Fibroblast of skin of left biceps (primary cell): ENCODE results near the gene HMG20A.

ENCODE experiments used
- DNase-seq, 2 experiments: peaks; one replicate each; pipeline ENCODE4 v3.0.0-alpha.2; 2013; ENCODE audit warnings: low read depth in 2 of 2

HMG20A gene

DNA sequence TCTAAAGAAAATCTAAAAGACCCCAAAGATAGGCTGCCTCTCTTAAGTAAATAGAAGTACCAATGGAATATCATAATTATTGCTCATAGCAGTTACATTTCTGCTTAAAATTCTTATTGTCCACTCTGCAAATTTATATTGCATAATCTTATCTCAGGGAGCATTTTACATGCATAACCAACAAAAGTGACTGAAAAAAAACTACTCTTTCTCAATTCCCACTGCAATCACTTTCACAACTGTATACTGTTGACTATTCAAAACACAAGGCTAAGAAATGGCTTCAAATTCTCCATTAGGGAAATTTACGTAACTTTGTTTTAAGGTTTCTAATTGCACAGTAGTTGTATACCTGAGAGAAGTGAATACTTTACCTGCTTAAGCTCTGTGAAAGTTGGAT, 56.3 kb downstream of the HMG20A start:
- no peak for DNase-seq

DNA sequence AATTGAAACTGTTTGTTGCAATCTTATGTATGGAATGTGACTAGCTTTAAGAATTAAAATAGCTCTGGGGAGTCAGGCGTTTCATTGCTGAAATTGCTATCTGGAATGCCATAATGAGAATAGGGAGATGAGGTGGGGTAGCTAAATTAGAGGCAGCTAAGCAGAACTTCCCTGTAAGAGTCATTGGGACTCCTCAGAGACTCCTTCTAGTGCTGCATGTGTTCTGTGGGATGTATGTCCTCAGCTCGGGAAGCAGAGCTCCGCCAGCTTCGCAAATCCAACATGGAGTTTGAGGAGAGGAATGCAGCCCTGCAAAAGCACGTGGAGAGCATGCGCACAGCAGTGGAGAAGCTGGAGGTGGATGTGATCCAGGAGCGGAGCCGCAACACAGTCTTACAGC, 57.4 kb downstream of the HMG20A start:
- DNase-seq, result no peak

DNA sequence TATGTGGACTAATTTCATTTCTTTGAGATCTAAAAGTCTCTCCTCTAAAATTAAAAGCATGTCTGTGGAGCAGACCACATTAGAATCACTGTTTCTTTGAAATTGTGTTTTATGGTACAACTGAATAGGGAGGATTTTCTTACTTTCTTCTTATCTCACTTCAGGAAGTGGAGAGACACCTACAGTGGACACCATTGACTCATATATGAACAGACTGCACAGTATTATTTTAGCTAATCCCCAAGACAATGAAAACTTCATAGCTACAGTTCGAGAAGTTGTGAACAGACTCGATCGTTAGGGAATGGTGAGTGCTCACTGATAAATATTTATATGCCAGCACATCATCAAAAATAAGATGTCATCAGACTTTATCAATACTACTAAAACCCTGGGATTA, 58.3 kb downstream of the HMG20A start:
- DNase-seq, result no peak

DNA sequence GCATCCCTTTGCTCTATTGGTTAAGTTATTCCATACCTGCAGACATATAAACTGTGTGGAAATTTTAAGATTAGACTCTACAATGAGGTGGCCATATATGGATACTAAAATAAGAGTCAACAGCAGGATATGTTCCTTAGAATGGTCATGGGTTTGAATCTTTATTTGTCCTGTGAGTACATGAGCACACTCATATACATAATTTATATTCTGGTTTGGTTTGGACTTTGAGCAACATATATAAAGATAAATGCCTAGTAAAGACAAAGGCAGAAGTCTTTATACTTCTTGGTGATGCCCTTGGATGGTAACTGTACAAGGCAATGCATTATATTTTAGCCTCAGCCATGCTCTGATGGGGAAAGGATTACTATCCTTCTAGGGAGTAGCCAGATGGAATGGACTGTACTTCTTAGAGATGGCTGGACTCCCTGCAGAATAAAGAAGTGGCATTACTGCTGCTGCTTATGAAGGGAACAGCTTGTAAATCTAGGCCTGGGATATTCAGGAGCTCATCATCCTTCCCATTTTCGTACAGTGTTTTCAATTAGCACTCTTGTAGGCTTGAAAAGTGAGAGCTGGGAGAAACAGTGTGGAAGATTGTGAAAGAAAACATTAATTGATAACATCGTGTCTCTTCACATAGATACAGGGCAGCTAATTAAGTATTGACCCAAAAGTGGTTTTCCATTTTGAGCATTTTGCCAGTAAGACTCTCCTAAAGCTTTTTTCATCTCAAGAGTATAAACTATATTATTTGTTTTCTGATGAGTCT, 60.4 kb downstream of the HMG20A start:
- DNase-seq, result no peak

DNA sequence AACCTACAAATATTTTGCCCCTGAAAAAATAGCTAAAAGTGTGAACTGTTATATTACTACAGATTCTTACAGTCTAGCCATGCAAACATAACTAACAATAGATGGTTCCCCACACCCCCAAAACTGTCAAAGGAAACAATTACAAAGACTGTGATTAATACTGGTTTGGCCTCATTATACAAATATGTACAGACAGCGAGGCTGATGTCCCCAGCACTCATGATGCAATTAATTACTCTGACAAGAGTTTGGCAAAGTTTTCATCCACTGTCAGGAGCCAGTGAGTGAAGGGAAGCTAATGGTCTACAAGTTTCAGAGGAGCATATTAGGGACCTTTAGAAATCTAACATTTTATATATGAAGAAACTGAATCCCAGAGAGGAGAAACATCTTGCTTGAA, 61.0 kb downstream of the HMG20A start:
- DNase-seq, result peak; percentile 55 to 61

DNA sequence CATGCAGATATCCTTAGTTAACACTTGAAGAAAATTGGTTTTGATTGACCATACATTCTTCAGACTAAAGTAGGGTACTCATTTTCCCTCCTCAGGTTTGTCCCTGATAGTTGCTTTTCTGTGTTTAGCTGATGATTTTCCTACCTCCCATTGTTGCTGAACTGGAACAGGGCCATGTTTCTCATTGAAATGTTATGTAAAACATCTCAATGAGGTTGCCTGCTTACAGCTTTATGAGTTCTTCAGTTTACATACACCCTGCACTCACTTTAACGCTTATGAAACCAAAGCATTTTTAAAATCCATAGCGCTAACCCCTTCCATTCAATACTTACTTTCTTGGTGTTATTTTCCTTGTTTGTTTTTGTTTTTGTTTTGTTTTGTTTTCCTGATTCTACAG, 61.9 kb downstream of the HMG20A start:
- peak; percentile 71 to 74 for DNase-seq

DNA sequence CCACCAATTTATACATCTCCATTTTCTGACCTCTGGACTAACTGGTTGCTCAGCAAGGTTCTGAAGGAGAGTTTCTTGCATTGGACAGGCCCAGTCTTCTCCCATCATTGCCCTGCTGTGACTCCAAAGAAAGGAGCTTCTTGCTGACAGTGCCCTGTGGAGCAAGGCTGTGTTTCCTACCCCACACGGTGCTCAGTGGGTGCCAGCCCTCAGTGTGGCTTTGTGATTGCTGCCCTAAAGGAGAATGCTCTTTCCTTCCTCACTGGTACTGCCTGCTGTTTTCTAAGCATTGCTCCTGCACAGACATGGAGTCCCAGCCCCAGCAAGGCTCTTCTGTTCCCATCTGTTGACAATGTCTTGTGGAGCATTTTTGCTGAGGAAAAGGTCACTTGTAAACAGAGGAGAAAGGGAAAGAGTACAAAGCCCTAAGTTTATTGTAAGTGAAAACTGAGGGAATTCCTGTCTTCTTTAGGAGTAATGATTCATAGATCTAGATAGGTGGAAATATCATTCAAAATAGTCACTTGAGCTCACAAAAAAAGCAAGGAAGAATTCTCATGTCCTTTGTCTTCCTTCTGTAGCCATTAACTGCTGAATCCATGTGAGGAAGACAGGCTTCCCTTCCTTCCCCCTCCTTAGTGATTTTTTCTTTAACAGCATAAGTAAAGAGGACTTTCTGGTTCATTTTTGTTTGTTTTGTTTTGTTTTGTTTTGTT, 62.9 kb downstream of the HMG20A start:
- DNase-seq, result no peak

DNA sequence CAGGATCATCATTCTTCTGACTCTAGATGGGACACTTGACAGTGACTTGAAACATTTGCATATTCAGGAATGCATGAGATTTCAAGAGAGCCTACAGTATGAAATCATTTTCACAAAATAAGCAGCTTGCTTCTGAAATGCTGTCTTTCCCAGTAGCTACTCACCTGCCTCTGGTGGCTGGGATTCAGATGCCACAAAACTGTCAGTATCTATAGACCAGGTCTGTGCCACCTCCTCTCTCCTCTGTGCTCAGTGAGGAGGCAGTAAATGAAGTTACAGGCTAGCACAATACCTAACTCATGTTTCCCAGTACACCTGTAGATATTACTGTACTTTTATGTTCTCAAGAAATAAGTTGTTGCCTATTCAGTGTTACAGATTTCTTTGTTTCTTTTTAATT, 64.3 kb downstream of the HMG20A start:
- DNase-seq, result no peak

DNA sequence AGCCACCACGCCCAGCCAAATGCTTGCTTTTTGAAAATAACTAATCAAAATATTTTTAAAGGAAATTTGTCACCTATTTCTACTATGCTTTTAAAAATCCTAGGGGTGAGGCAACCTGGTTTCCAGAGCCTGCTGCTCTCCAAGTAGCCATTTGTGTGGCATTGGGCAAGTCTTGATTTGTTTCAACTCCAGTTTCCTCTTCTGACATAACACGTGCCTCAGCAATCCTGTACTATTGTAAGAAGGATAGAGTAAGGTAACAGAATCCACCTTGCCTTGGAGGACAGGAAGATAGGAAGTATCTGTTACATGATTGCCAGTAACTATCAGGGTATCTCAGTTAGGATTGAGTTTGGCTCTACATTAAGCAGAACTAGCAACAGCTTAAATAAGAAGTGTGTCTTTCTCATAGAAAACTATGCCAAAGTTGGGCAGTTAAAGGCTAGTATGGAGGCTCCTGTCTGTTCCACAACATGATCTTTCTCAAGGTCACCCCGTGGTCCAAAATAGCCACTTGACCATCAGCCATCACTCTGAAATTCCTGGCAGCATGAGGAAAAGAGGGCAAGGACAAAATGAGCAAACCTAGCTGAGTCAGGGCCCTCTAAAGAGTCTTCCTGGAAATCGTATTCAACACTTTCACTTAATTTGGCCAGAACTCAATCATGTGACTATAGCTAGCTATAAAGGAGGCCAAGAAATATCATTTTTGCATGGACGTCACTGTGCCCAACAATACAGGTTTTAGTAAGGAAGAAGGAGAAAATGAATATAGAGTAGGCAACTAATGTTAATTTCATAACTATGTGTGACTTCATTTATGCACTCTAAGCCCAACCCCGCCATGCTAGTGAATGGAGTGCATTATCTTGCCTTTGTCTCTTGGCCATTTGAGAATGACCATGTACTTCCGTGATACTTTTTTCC, 66.1 kb downstream of the HMG20A start:
- DNase-seq, result no peak

DNA sequence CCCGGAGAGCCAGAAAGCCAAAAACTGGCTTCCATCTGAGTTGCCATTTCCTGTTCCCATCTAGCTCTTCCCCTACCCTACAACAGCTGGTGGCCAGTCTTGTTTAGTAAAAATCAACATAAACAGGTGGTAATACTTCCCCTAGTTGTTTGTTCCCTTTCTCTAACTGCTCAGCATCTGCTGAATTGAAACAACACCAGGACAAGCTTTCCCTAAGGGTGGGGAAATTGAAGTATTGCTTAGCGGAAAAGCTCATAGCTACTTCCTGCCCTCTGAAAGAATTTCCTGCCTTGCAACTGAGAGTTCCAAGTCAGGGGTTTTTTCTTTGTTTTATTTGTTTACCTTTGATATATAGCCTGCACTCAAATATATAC, 66.8 kb downstream of the HMG20A start:
- no peak for DNase-seq

DNA sequence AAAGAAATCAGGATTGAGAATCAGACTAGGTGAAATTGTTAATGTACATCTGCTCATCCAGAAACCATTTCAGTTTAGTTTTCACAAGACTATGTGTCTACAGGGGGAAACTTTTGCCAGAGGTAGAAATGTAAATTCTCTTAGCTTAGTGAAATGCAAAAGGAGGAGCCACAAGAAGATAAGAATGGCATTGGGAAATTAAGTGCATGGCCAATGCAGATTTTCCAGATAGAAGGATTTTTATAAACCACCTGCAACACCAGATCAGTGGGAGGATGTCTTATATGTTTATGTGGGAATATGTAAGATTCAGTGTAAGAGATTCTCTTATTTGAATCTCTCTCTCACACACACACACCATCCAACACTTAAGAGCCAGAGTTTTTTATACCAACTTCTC, 67.2 kb downstream of the HMG20A start:
- no peak for DNase-seq

DNA sequence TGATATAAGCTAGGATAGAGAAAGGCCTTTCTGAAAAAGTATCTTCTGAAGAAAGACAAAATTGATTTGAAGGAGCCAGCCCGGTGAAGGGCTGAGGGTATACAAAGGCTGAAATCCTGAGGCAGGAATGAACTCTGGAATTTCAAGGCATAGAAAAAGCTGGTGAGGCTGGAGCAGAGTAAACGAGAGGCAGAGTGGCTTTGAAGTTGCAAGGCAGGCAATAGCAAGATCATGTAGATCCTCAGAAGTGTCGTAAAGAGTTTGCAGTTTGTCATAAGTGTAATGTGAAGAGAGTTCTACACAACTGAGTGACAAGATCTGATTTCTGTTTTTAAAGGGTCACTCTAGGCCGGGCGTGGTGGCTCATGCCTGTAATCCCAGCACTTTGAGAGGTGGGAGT, 69.0 kb downstream of the HMG20A start:
- DNase-seq, result no peak

DNA sequence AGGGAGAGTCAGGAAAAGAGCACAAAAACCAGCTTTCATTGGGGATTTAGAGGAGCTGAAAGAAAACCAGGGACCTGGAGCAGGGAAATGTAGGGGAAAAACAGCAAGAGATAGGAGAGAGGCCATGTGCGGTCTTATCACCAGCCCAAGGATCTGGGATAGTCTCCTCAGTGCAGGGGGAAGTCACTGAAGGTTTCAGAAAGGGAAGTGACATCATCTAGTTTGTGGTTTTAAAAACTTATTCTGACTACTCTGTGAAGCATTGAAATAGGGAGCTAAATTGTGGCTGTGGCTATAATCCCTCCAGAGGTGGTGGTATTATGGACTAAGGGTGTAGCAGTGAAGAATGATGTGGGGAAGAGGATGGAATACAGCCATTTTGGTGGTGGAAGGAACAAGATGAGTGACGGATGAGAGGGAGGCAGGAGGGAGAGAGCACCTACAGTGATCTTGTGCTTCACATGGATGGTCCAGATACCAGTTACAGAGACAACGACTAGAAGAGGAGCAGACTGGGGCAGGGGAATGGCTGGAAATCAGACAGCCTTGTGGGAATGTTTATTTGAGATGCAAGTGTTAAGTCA, 72.7 kb downstream of the HMG20A start:
- DNase-seq, result no peak

DNA sequence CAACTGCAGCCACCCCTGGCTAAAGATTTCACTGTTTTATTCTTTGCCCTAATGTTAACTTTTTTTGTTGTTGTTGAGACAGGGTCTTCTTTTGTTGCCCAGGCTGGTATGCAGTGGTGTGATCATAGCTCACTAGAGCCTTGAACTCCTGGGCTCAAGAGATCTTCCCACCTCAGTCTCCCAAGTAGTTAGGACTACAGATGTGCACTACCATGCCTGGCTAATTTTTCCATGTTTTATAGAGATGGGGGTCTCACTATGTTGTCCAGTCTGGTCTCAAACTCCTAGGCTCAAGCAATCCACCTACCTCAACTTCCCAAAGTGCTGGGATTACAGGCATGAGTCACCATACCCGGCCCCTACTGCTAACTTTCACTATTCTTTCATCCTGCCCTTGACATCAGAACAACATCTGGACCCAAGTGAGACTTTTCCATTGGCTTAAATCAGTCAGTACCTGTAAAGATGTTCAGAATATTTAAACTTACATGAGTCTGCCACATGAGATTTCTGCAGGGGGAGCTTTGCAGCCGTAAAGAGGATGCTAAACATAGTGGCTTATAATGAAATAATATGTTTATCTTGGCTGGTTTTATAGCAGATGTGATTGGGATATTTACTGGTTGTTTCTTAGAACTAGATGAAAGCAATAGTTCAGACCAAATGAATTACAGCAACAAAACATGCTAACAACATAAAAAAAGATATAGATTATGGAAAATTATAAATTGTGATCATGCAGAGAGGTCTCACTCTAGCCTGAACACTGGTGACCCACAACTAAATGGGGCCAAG, 73.6 kb downstream of the HMG20A start:
- no peak for DNase-seq

DNA sequence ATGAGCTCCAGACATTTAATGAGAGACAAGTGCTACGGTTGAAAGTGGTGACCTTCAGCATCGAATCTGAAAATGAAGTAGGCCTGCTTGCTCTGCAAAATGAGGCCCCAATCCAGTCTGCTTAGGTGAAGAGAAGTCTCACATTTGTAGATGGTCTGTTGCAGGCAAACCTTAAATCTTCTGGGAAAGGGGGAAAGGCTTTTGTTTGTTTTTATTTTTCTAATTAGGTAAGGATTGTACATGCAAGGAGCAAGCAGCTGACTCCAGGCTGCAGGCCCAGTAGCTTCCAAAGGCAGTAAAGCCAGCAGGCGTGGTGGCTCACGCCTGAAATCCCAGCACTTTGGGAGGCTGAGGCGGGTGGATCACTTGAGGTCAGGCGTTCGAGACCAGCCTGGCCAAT, 74.3 kb downstream of the HMG20A start:
- no peak for DNase-seq

DNA sequence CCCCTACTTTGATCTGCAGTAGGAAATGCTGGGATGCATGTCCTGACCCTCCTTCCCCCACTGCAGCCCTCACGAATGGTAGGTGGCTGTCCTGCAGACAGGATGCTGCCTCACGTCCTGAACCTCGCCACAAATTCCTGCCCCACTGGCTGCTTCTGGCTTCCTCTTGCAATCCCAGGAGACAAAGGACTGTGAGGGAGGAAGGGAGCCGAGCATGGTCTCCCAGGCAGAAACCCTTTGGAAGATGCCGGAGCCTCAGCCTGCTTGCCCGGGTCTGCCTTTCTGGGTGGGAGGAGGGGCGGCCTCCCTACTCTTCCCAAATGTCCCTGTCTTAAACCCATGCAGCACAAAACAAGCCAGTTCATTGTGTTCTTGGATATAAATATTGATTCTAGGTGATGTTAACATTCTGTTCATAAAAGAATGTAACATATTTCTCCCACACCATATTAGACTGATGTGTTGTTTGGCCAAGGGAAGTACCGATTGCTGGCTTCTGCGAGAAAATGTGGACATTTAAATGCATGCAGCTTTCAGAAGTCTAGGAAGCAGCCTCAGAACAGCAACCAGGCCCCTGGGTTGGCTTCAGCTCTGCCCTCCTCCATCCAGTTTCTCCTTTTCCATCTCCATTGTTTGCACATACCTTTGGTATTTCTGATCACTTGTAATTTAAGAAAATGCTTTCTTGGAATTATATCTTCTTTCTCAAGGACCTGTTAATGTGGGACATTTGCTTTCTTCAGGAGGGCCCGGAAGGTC, 75.3 kb downstream of the HMG20A start:
- DNase-seq, result no peak

DNA sequence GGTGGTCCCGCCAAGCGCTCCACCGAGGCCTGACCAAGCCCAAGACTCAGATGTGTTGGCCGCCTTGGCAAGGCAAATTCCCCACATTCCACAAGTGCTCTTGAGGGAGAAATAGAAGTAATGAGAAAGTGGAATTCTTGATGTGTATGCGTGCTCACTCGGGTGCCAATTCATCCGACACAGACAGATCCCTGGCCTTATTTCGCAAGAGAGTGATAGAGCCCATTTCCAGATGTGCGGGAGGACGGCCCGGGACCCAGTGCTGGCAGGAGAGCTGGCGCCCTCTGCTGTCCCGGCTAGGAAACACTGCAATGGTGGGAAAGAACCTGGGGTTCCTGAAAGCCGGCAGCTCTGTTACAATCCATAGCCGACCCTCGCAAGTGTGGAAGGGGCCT, 76.0 kb downstream of the HMG20A start:
- peak; percentile 98 for DNase-seq

DNA sequence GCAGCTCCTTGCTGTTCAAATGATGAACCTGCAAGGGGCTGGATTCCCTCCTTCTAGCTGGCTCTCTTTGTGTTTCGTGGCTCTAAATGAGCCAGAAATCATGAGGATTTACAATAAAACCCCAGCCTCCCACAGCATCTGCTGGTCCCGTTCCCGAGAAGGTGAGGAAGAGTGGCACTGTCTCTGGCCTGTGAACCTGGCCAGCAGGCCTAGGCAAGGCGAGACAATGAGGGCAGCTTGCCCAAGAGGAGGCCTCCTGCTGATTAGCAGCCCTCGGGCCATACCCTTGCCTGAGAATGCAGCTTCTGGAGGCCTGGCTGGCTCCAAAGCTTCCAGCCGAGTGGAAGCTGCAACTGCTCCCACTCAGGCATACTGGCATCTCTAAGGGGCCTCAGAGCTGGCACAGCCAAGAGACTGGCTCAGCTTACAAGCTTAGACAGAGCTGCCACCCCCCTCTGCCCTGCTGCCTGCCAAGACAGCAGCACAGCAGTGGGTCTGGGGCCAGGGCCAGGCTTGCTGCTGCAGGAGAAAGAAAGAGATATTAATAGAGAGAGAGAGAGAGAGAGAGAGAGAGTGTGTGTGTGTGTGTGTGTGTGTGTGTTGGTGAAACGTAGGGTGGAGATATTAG, 76.5 kb downstream of the HMG20A start:
- no peak for DNase-seq

DNA sequence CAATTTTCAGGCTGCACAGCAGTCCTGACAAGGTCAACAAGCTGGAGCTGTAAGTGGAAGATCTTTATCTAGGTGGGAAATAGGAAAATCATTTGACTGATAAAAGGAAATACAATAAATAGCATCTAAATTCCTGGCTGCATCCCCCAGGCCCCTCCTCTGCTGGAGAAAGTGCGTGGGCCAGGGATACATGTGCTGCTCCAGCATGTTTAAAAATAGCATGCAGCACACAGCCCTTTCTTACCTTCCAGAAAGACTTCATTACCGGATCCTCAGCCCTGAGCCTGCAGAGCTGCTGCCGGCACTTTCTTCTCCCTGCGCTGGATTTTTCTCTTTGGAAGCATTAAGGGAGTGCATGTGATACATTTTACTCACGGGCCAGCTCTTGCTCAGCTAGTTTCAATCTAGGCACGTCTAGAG, 77.3 kb downstream of the HMG20A start:
- DNase-seq, result no peak
